Upper lobe of right lung (tissue), 1 donor: ENCODE results near the gene HEG1. TPM values are rescaled to one million over a fixed set of nuclear protein-coding genes. Genes with fewer than 3 reads are reported as not detected.

Source experiments
- ATAC-seq: fragments of 200-7000 bp; cut with Tn5 transposase; one replicate; pipeline ENCODE4 v1.9.1; 2020; ENCODE audit warnings: mild to moderate bottlenecking, moderate library complexity
- DNase-seq: peaks from one replicate; pipeline ENCODE4 v3.0.0-alpha.2; 2020
- H3K27ac ChIP-seq: fragments of 200-600 bp; one replicate; pipeline ENCODE4 v1.8.0; 2022
- H3K27me3 ChIP-seq: fragments of 200-600 bp; one replicate; pipeline ENCODE4 v1.8.0; 2022; ENCODE audit warnings: mild to moderate bottlenecking
- H3K36me3 ChIP-seq: fragments of 200-600 bp; one replicate; pipeline ENCODE4 v1.8.0; 2022
- H3K4me1 ChIP-seq: fragments of 200-600 bp; one replicate; pipeline ENCODE4 v1.8.0; 2022
- H3K4me3 ChIP-seq: fragments of 200-600 bp; one replicate; pipeline ENCODE4 v1.8.0; 2022; ENCODE audit warnings: mild to moderate bottlenecking
- H3K9me3 ChIP-seq: fragments of 200-600 bp; one replicate; pipeline ENCODE4 v1.8.0; 2022
- intact Hi-C: fragments of 100-400 bp; cut with DNase I; formaldehyde crosslinking; loops from one replicate; pipeline ENCODE4 v1.11.0; 2022
- total RNA-seq: library from RNA; stranded (reverse); fragmentation: NEBNext Ultra II Directional; extraction: Animal tissue kit (Norgen Biotek cat#: 25700); gene quantifications from one replicate; pipeline ENCODE4 v1.2.1, GENCODE V29; 2021
- TF ChIP-seq, protein P1 (sequence below): fragments of 200-600 bp; IDR thresholded peaks from one replicate; pipeline ENCODE4 v1.8.0; 2022; ENCODE audit warnings: antibody characterized with exemption
- donor health status: DM: no; HTN: yes; CAD: no; lungs with severe emphysema.

Gene HEG1
- total RNA-seq, 1 donor from 2014 or later, result 234 TPM

GRCh38 chr3:125005222-125005621, 50.6 kb downstream of the HEG1 start:
- peaks cover 97% of the 10 kb centered on the region for H3K36me3 ChIP-seq
- DNase-seq (no peak), ATAC-seq (no peak)
- H3K4me1 ChIP-seq, result peaks cover 11% of the 10 kb centered on the region
- TF ChIP-seq, protein P1, sequence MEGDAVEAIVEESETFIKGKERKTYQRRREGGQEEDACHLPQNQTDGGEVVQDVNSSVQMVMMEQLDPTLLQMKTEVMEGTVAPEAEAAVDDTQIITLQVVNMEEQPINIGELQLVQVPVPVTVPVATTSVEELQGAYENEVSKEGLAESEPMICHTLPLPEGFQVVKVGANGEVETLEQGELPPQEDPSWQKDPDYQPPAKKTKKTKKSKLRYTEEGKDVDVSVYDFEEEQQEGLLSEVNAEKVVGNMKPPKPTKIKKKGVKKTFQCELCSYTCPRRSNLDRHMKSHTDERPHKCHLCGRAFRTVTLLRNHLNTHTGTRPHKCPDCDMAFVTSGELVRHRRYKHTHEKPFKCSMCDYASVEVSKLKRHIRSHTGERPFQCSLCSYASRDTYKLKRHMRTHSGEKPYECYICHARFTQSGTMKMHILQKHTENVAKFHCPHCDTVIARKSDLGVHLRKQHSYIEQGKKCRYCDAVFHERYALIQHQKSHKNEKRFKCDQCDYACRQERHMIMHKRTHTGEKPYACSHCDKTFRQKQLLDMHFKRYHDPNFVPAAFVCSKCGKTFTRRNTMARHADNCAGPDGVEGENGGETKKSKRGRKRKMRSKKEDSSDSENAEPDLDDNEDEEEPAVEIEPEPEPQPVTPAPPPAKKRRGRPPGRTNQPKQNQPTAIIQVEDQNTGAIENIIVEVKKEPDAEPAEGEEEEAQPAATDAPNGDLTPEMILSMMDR, result no peak
- intact Hi-C loops, result no loop called here
- no peak overlapping the region for H3K4me3 ChIP-seq
- no peaks in the 10 kb centered on the region for H3K9me3 ChIP-seq
- no peak overlapping the region for H3K27ac ChIP-seq
- H3K27me3 ChIP-seq, result no peaks in the 10 kb centered on the region

DNA sequence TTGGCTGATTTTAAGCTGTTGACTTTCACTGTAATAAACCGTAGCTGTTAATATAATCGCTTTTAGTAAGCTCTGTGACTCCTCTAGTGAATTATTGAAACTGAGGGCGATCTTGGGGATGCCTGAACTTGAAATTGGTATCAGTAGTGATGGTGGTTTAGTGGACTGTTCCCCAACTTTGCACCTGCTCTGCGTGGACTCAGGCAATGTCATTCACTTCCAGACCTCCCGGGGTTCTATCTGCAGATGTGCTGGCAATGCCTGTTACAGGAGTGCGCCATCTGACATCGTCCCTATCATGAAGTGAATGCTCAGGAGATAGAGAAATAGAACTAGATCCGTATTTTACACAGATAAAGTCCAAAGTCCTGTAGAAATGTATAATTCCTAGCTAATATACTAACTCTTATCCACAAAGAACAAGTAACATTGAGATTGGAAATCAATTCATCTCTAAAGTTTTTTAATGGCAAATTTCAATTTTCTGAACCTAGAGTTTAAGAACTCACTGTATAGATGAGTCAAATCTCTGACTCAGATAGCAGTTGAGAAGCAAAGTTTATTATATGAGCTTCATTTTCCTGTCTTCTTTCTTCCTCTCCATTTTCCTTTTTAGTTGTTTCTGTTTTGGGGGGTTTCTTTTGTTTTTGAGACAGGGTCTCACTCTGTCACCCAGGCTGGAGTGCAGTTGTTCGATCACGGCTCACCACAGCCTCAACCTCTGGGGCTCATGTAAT, 51.8 kb downstream of the HEG1 start:
- Histone ChIP-seq H3K4me3 (no peak overlapping the region), H3K27me3 (no peaks in the 10 kb centered on the region), H3K36me3 (peaks cover 85% of the 10 kb centered on the region), H3K4me1 (peaks cover 13% of the 10 kb centered on the region), H3K9me3 (no peaks in the 10 kb centered on the region), H3K27ac (no peak overlapping the region)
- ATAC-seq (no peak), DNase-seq (no peak)
- TF ChIP-seq, protein P1, result no peak
- intact Hi-C loops, result no loop called here

DNA sequence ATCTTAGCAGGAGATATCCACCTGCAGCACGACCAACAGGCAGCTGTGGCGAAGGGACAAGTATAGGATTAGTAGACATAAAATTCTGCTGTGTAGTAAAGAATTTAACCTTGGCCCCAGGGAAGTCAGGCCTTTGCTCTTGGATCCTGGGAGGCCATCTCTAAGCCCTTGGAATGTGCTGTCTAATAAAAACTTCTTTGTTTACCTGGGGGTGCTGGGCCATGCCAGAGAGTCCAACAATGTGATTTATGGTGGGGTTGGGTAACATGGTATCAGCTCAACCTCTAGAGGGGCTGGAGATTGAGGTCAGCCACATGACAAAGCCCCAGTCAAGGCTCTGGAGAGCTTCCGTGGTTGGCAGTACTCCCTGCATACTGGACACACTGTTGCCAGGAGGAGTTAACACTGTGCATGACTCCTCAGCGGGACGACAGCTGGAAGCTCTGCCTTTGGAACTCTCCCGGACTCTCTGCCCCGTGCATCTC, 52.4 kb downstream of the HEG1 start:
- H3K4me3 ChIP-seq, result no peak overlapping the region
- no peaks in the 10 kb centered on the region for H3K9me3 ChIP-seq
- DNase-seq, result no peak
- H3K27me3 ChIP-seq, result no peaks in the 10 kb centered on the region
- H3K4me1 ChIP-seq, result peaks cover 19% of the 10 kb centered on the region
- peaks cover 85% of the 10 kb centered on the region for H3K36me3 ChIP-seq
- ATAC-seq, result peak; percentile 61
- TF ChIP-seq, protein P1, result no peak
- intact Hi-C loops, result no loop called here
- peak overlapping the region; percentile 39 for H3K27ac ChIP-seq

DNA sequence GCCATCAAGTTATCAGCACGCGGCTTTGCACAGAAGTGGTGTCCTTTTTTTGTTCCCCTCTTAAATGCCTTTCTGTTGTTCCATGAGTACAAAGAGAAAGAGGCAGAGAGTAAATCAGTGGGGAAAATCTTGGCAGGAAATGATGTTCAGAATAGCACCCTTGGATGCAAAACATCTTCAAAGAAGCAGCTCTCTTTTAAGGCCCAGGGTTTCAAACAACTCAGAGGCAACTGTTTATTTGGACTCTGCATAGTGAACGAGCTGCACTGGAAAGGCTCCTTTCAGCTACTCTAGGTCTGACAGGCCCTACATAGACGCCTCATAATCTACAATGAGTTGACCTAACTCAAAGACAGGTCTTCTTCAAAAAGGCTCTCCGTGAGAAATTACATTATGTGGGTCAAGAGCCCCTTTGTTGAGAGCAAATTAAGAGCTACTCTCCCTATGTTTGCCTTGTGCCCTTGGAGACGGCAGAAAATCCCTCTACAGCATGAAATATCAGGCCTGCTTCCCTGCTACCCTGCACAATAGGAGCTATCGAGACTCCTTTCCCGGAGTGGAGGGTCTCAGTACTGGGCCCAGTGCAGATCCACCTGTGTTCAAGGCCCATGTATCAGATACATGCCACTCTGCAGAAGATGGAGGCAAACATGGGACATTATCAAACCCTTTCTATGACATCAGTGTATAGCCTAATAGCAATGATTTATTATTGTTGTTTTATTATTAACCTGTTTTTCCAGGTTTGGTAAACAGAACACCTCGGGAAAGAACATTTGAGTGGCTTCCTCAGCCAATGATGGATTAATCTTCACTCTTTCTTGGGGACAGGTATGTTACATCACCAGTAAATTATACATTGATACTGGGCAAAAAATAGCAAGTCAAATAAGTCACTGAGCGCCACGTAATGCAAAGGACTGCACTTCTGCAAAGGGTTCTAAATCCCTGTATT, 53.1 kb downstream of the HEG1 start:
- Histone ChIP-seq H3K4me1 (peaks cover 23% of the 10 kb centered on the region), H3K36me3 (peaks cover 85% of the 10 kb centered on the region), H3K27ac (peak overlapping the region; percentile 39)

More for the DNA sequence above, 53.1 kb downstream of the HEG1 start:
- ATAC-seq (peak; percentile 20), DNase-seq (no peak)
- H3K27me3 ChIP-seq, result no peaks in the 10 kb centered on the region
- TF ChIP-seq, protein P1, result no peak
- H3K4me3 ChIP-seq, result no peak overlapping the region
- no peaks in the 10 kb centered on the region for H3K9me3 ChIP-seq
- intact Hi-C loops, result no loop called here
